Urinary bladder (tissue), 4 donors: ENCODE measurements around the gene ARSI. TPM values are rescaled to one million over a fixed set of nuclear protein-coding genes. Genes with fewer than 3 reads are reported as not detected.

Source experiments
- DNase-seq: peaks from one replicate; pipeline ENCODE4 v3.0.0-alpha.2; 2015; ENCODE audit errors: extremely low spot score
- H3K27ac ChIP-seq: one replicate; pipeline ENCODE4 v1.5.1; 2013; ENCODE audit warnings: low read depth, mild to moderate bottlenecking, moderate library complexity
- H3K36me3 ChIP-seq: one replicate; pipeline ENCODE4 v1.6.1; 2013; ENCODE audit warnings: mild to moderate bottlenecking, moderate library complexity; ENCODE audit not compliant: insufficient read depth
- H3K4me1 ChIP-seq: one replicate; pipeline ENCODE4 v1.6.1; 2013; ENCODE audit warnings: mild to moderate bottlenecking, moderate library complexity; ENCODE audit not compliant: insufficient read depth
- H3K4me3 ChIP-seq: one replicate; pipeline ENCODE4 v1.5.1; 2013; ENCODE audit warnings: low read depth, low read length
- WGBS: extraction: QIAGEN DNeasy Blood & Tissue Kit; methylation state at CpG from one replicate; pipeline ENCODE4 v1.1.7; 2013; 5-methylcytosine and 5-hydroxymethylcytosine counted together
- polyA plus RNA-seq: library from polyadenylated mRNA; stranded (reverse); fragments of 200-250 nt; gene quantifications from one replicate; pipeline ENCODE4 v1.2.3, GENCODE V29; 2013
- total RNA-seq: library from RNA; depleted of rRNA; stranded (reverse); fragments of >200 nt; gene quantifications from one replicate; pipeline ENCODE4 v1.2.3, GENCODE V29; 2014
- donor health status: healthy with polysubstance abuse.
- donor health status: healthy.

The ARSI gene
- total and polyA plus RNA-seq, 2 donors: 4.8 to 16.8 TPM

GRCh38 chr5:150309101-150309885, 6.6 kb upstream of the ARSI start:
- no peak overlapping the region for H3K4me3 ChIP-seq
- no peaks in the 10 kb centered on the region for H3K36me3 ChIP-seq
- DNase-seq: no peak
- H3K4me1 ChIP-seq: no peaks in the 10 kb centered on the region
- no peak overlapping the region for H3K27ac ChIP-seq
- WGBS: 64% methylated on average over 7 of the region's 7 CpGs

GRCh38 chr5:150307617-150308426, 5.1 kb upstream of the ARSI start:
- Histone ChIP-seq H3K27ac (no peak overlapping the region), H3K4me1 (no peaks in the 10 kb centered on the region), H3K4me3 (no peak overlapping the region), H3K36me3 (no peaks in the 10 kb centered on the region)
- no peak for DNase-seq
- WGBS: 81% methylated on average over 11 of the region's 11 CpGs

- DNase-seq: no peak
- 90% methylated on average over 4 of the region's 4 CpGs for WGBS
- H3K27ac ChIP-seq: no peak overlapping the region
- H3K4me3 ChIP-seq: no peak overlapping the region
- H3K4me1 ChIP-seq: no peaks in the 10 kb centered on the region
- no peaks in the 10 kb centered on the region for H3K36me3 ChIP-seq
These were observed 4.1 kb upstream of the ARSI start for GRCh38 chr5:150306775-150307174.

GRCh38 chr5:150305557-150305956, 2.9 kb upstream of the ARSI start:
- no peaks in the 10 kb centered on the region for H3K36me3 ChIP-seq
- H3K4me1 ChIP-seq: no peaks in the 10 kb centered on the region
- WGBS: 18% methylated on average over 1 of the region's 1 CpG
- DNase-seq: no peak
- no peak overlapping the region for H3K4me3 ChIP-seq
- H3K27ac ChIP-seq: no peak overlapping the region

- no peak overlapping the region for H3K4me3 ChIP-seq
- no peaks in the 10 kb centered on the region for H3K4me1 ChIP-seq
- DNase-seq: no peak
- no peak overlapping the region for H3K27ac ChIP-seq
- 38% methylated on average over 2 of the region's 2 CpGs for WGBS
- H3K36me3 ChIP-seq: no peaks in the 10 kb centered on the region
These were observed 2.4 kb upstream of the ARSI start for GRCh38 chr5:150305095-150305494.

GRCh38 chr5:150304481-150305081, 1.9 kb upstream of the ARSI start:
- Histone ChIP-seq H3K36me3 (no peaks in the 10 kb centered on the region), H3K27ac (peak overlapping the region; percentile 53), H3K4me1 (no peaks in the 10 kb centered on the region), H3K4me3 (no peak overlapping the region)
- no peak for DNase-seq
- 71% methylated on average over 4 of the region's 4 CpGs for WGBS

GRCh38 chr5:150303660-150304386, 1.1 kb upstream of the ARSI start:
- H3K4me1 ChIP-seq: no peaks in the 10 kb centered on the region
- H3K27ac ChIP-seq: peak overlapping the region; percentile 53
- peak; percentile 82 for DNase-seq
- no peak overlapping the region for H3K4me3 ChIP-seq
- WGBS: 25% methylated on average over 7 of the region's 7 CpGs
- H3K36me3 ChIP-seq: no peaks in the 10 kb centered on the region

GRCh38 chr5:150303070-150303615, 438 bp upstream of the ARSI start:
- DNase-seq: no peak
- Histone ChIP-seq H3K27ac (peak overlapping the region; percentile 4), H3K36me3 (no peaks in the 10 kb centered on the region), H3K4me1 (no peaks in the 10 kb centered on the region), H3K4me3 (no peak overlapping the region)
- WGBS: 7% methylated on average over 16 of the region's 16 CpGs

GRCh38 chr5:150301901-150302300, 804 bp downstream of the ARSI start:
- peak overlapping the region; percentile 44 for H3K4me3 ChIP-seq
- no peak for DNase-seq
- H3K27ac ChIP-seq: peak overlapping the region; percentile 28
- H3K4me1 ChIP-seq: no peaks in the 10 kb centered on the region
- no peaks in the 10 kb centered on the region for H3K36me3 ChIP-seq
- WGBS: 16% methylated on average over 22 of the region's 22 CpGs

GRCh38 chr5:150301170-150301505, 1.6 kb downstream of the ARSI start:
- Histone ChIP-seq H3K27ac (no peak overlapping the region), H3K4me3 (no peak overlapping the region), H3K4me1 (no peaks in the 10 kb centered on the region), H3K36me3 (no peaks in the 10 kb centered on the region)
- 29% methylated on average over 1 of the region's 1 CpG for WGBS
- no peak for DNase-seq

- Histone ChIP-seq H3K36me3 (no peaks in the 10 kb centered on the region), H3K4me3 (no peak overlapping the region), H3K27ac (peak overlapping the region; percentile 44), H3K4me1 (no peaks in the 10 kb centered on the region)
- no peak for DNase-seq
- WGBS: 54% methylated on average over 13 of the region's 13 CpGs
These were observed 2.1 kb downstream of the ARSI start for GRCh38 chr5:150300496-150301169.

- no peak overlapping the region for H3K4me3 ChIP-seq
- peak overlapping the region; percentile 33 for H3K27ac ChIP-seq
- H3K4me1 ChIP-seq: no peaks in the 10 kb centered on the region
- no peak for DNase-seq
- H3K36me3 ChIP-seq: no peaks in the 10 kb centered on the region
- WGBS: 38% methylated on average over 6 of the region's 6 CpGs
These were observed 3.0 kb downstream of the ARSI start for GRCh38 chr5:150299571-150300327.
